ENCODE results near the gene STPG4. TPM values are rescaled to one million over a fixed set of nuclear protein-coding genes. Genes with fewer than 3 reads are reported as not detected.

Gene STPG4
- total RNA-seq, 4 donors from 2014 or later = not detected

GRCh38 chr2:47196499-47196898 is 41.4 kb upstream of the STPG4 start:
- TF ChIP-seq CTCF (IDR thresholded peaks at IDR 0.05) = no peak
- no peak for TF ChIP-seq POLR2A (IDR thresholded peaks at IDR 0.05)
- intact Hi-C loops (cut with DNase I) = no loop called here
- 93 to 94% methylated on average over 1 of the region's 1 CpG for WGBS, 2 donors

GRCh38 chr2:47196046-47196445 is 40.9 kb upstream of the STPG4 start:
- Histone ChIP-seq H3K27ac (no peak overlapping the region), H3K9me3 (no peaks in the 10 kb centered on the region), H3K4me1 (peaks cover 0 to 25% (median 0%) of the 10 kb centered on the region in 3 donors), H3K36me3 (no peaks in the 10 kb centered on the region), H3K4me3 (no peak overlapping the region), H3K27me3 (no peaks in the 10 kb centered on the region)
- no peak for DNase-seq
- intact Hi-C loops (cut with DNase I) = no loop called here
- TF ChIP-seq CTCF (IDR thresholded peaks at IDR 0.05) (no peak), POLR2A (IDR thresholded peaks at IDR 0.05) (no peak)
- WGBS, 2 donors = 82 to 90% methylated on average over 2 of the region's 2 CpGs

More at GRCh38 chr2:47196499-47196898, 41.4 kb upstream of the STPG4 start:
- no peak for DNase-seq
- H3K36me3 ChIP-seq = no peaks in the 10 kb centered on the region
- H3K9me3 ChIP-seq = no peaks in the 10 kb centered on the region
- peaks cover 0 to 22% (median 0%) of the 10 kb centered on the region in 3 donors for H3K4me1 ChIP-seq
- H3K27ac ChIP-seq = no peak overlapping the region
- H3K27me3 ChIP-seq = no peaks in the 10 kb centered on the region
- no peak overlapping the region for H3K4me3 ChIP-seq

- WGBS, 2 donors = 77% methylated on average over 3 of the region's 3 CpGs
Measured at GRCh38 chr2:47195148-47195547, 40.0 kb upstream of the STPG4 start.

GRCh38 chr2:47194410-47194809 is 39.3 kb upstream of the STPG4 start:
- Histone ChIP-seq H3K4me3 (no peak overlapping the region), H3K27ac (no peak overlapping the region), H3K27me3 (no peaks in the 10 kb centered on the region), H3K36me3 (no peaks in the 10 kb centered on the region), H3K4me1 (peaks cover 0 to 36% (median 2%) of the 10 kb centered on the region in 3 donors), H3K9me3 (no peaks in the 10 kb centered on the region)
- DNase-seq = no peak
- intact Hi-C loops (cut with DNase I) = no loop called here
- TF ChIP-seq POLR2A (IDR thresholded peaks at IDR 0.05) (no peak), CTCF (IDR thresholded peaks at IDR 0.05) (no peak)

More at GRCh38 chr2:47195148-47195547, 40.0 kb upstream of the STPG4 start:
- no peak for TF ChIP-seq CTCF (IDR thresholded peaks at IDR 0.05)
- no peak for TF ChIP-seq POLR2A (IDR thresholded peaks at IDR 0.05)
- Histone ChIP-seq H3K36me3 (no peaks in the 10 kb centered on the region), H3K4me3 (no peak overlapping the region), H3K27ac (no peak overlapping the region), H3K27me3 (no peaks in the 10 kb centered on the region), H3K9me3 (no peaks in the 10 kb centered on the region), H3K4me1 (peaks cover 0 to 31% (median 0%) of the 10 kb centered on the region in 3 donors)
- no peak for DNase-seq
- intact Hi-C loops (cut with DNase I) = no loop called here

- WGBS, 2 donors = 77 to 81% methylated on average over 6 of the region's 6 CpGs
- intact Hi-C loops (cut with DNase I) = no loop called here
- Histone ChIP-seq H3K27me3 (no peaks in the 10 kb centered on the region), H3K4me3 (no peak overlapping the region), H3K27ac (peak overlapping the region in 2 of 4 donors; percentile 28 to 45), H3K4me1 (peaks cover 0 to 36% (median 2%) of the 10 kb centered on the region in 3 donors), H3K9me3 (no peaks in the 10 kb centered on the region), H3K36me3 (no peaks in the 10 kb centered on the region)
- TF ChIP-seq CTCF (IDR thresholded peaks at IDR 0.05) (no peak), POLR2A (IDR thresholded peaks at IDR 0.05) (no peak)
- no peak for DNase-seq
Measured at GRCh38 chr2:47193607-47194006, 38.5 kb upstream of the STPG4 start.
